HG03039 (cell line): ENCODE measurements around the gene LAMA5.

Experiments used
- ATAC-seq: cut with Tn5 transposase; IDR thresholded peaks from one replicate; pipeline ENCODE4 v1.9.1; 2021; ENCODE audit warnings: mild to moderate bottlenecking, moderate library complexity; ENCODE audit not compliant: unreplicated experiment

LAMA5 gene

GRCh38 chr20:62348604-62349003, 18.5 kb downstream of the LAMA5 start:
- ATAC-seq: no peak

GRCh38 chr20:62347445-62347844, 19.7 kb downstream of the LAMA5 start:
- ATAC-seq: no peak

- ATAC-seq: no peak
Measured at GRCh38 chr20:62347151-62347404, 20.0 kb downstream of the LAMA5 start.

GRCh38 chr20:62346398-62347150, 20.5 kb downstream of the LAMA5 start:
- no peak for ATAC-seq

GRCh38 chr20:62345681-62346370, 21.3 kb downstream of the LAMA5 start:
- no peak for ATAC-seq

- no peak for ATAC-seq
Measured at GRCh38 chr20:62344782-62345181, 22.3 kb downstream of the LAMA5 start.

GRCh38 chr20:62344092-62344491, 23.0 kb downstream of the LAMA5 start:
- ATAC-seq: no peak

- no peak for ATAC-seq
Measured at GRCh38 chr20:62342910-62343309, 24.2 kb downstream of the LAMA5 start.

- peak; percentile 50 for ATAC-seq
Measured at GRCh38 chr20:62339647-62340062, 27.5 kb downstream of the LAMA5 start.

GRCh38 chr20:62338294-62338620, 28.9 kb downstream of the LAMA5 start:
- no peak for ATAC-seq

- no peak for ATAC-seq
Measured at GRCh38 chr20:62337558-62338293, 29.4 kb downstream of the LAMA5 start.

GRCh38 chr20:62336775-62337557, 30.1 kb downstream of the LAMA5 start:
- ATAC-seq: no peak

GRCh38 chr20:62336329-62336728, 30.8 kb downstream of the LAMA5 start:
- ATAC-seq: no peak

GRCh38 chr20:62335532-62335931, 31.6 kb downstream of the LAMA5 start:
- no peak for ATAC-seq

GRCh38 chr20:62334881-62335280, 32.2 kb downstream of the LAMA5 start:
- ATAC-seq: no peak

- no peak for ATAC-seq
Measured at GRCh38 chr20:62333820-62334595, 33.1 kb downstream of the LAMA5 start.

GRCh38 chr20:62332989-62333819, 33.9 kb downstream of the LAMA5 start:
- no peak for ATAC-seq

- no peak for ATAC-seq
Measured at GRCh38 chr20:62332421-62332820, 34.7 kb downstream of the LAMA5 start.

GRCh38 chr20:62331347-62331746, 35.8 kb downstream of the LAMA5 start:
- ATAC-seq: no peak
